Type B pancreatic cell (in vitro differentiated cells): ENCODE results near the gene MRTFB. TPM values are rescaled to one million over a fixed set of nuclear protein-coding genes. Genes with fewer than 3 reads are reported as not detected.
"Not testable (repeated sequence)": the region's sequence is repeated elsewhere in the genome, so short reads cannot be mapped to it uniquely, and the experiment has no call there.

Experiments used
- DNase-seq: peaks from one replicate; pipeline ENCODE4 v3.0.0; 2021; ENCODE audit warnings: mixed read lengths; ENCODE audit not compliant: unreplicated experiment; ENCODE audit errors: extremely low spot score
- H3K27ac Mint-ChIP-seq: 2 replicates; pipeline ENCODE4 v1.8.0; 2021; ENCODE audit warnings: mild to moderate bottlenecking, mixed read lengths
- H3K27me3 Mint-ChIP-seq: 2 replicates; pipeline ENCODE4 v1.8.0; 2021; ENCODE audit warnings: mixed read lengths
- H3K36me3 Mint-ChIP-seq: 2 replicates; pipeline ENCODE4 v1.8.0; 2021; ENCODE audit warnings: mixed read lengths
- H3K4me1 Mint-ChIP-seq: one replicate; pipeline ENCODE4 v1.8.0; 2021; ENCODE audit warnings: mixed read lengths; ENCODE audit not compliant: unreplicated experiment
- H3K4me3 Mint-ChIP-seq: 2 replicates; pipeline ENCODE4 v1.8.0; 2021; ENCODE audit warnings: mild to moderate bottlenecking, mixed read lengths
- H3K9me3 Mint-ChIP-seq: 2 replicates; pipeline ENCODE4 v1.8.0; 2021; ENCODE audit warnings: mixed read lengths
- CTCF ChIP-seq: fragments of 200-600 bp; sonication (generic); conservative IDR thresholded peaks from 2 replicates; pipeline ENCODE4 v1.5.0; 2021; ENCODE audit warnings: antibody characterized with exemption, mild to moderate bottlenecking
- total RNA-seq: library from RNA; stranded (reverse); gene quantifications from 2 replicates; pipeline ENCODE4 v1.2.1, GENCODE V29; 2021; ENCODE audit warnings: low replicate concordance

Gene MRTFB
- total RNA-seq, 1 donor from 2014 or later = 61.0 TPM

DNA sequence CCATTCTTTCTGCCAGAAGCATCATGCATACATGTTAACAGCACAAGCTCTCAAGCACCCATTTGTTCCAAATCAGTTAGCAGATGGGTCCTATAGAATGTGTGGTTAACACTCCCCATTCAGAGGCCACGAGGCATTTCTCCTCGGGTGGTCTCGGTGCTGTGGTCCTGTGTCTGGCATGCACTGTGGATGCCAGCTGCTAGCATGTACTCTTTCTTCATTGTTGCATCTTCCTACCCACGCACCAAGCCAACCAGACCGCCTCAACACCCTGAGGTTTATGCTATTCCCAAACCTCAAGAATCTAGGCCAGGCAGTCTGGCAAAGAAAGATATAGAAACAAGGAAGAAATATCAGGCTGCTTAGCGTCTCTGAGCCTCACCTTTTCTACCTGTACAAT is 27.8 kb upstream of the MRTFB start:
- Mint-ChIP-seq H3K9me3 (peaks cover 9% of the 10 kb centered on the region), H3K4me1 (peaks cover 12% of the 10 kb centered on the region), H3K4me3 (no peak overlapping the region), H3K27me3 (peaks cover 5% of the 10 kb centered on the region), H3K36me3 (no peaks in the 10 kb centered on the region), H3K27ac (no peak overlapping the region)
- no peak for TF ChIP-seq CTCF
- DNase-seq = no peak

DNA sequence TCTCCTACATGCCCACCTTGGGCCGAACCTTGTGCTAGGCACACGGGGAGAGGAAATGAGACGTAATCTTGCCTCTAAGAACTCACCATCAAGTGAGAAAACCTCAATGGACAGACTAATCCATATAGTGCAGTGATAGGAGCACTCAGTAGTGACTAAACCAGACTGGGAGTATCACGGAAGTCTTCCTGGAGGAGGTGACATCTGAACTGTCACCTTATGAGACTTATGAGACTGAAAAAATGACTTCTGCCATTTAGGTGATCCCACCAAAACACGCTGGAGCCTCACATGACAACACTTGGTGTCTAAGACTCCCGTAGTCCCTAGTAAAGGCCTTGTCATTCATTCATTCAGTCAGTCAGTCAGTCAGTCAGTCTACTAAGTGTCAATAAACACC is 27.3 kb upstream of the MRTFB start:
- TF ChIP-seq CTCF = no peak
- Mint-ChIP-seq H3K36me3 (no peaks in the 10 kb centered on the region), H3K27ac (no peak overlapping the region), H3K27me3 (peaks cover 5% of the 10 kb centered on the region), H3K4me3 (no peak overlapping the region), H3K9me3 (peaks cover 5% of the 10 kb centered on the region), H3K4me1 (peaks cover 12% of the 10 kb centered on the region)
- DNase-seq = no peak

- not testable (repeated sequence) for H3K27me3 Mint-ChIP-seq, H3K4me3 Mint-ChIP-seq, H3K9me3 Mint-ChIP-seq, H3K27ac Mint-ChIP-seq, DNase-seq, H3K36me3 Mint-ChIP-seq
- H3K4me1 Mint-ChIP-seq = peaks cover 12% of the 10 kb centered on the region
Observed at GRCh38 chr16:14047121-14047859, 23.8 kb upstream of the MRTFB start.

- no peak for DNase-seq
- peaks cover 2% of the 10 kb centered on the region for H3K27me3 Mint-ChIP-seq
- H3K9me3 Mint-ChIP-seq = peaks cover 1% of the 10 kb centered on the region
- no peak overlapping the region for H3K4me3 Mint-ChIP-seq
- no peaks in the 10 kb centered on the region for H3K36me3 Mint-ChIP-seq
- H3K27ac Mint-ChIP-seq = no peak overlapping the region
- H3K4me1 Mint-ChIP-seq = peaks cover 8% of the 10 kb centered on the region
- TF ChIP-seq CTCF = no peak
Observed at GRCh38 chr16:14050291-14051027, 20.7 kb upstream of the MRTFB start.

DNA sequence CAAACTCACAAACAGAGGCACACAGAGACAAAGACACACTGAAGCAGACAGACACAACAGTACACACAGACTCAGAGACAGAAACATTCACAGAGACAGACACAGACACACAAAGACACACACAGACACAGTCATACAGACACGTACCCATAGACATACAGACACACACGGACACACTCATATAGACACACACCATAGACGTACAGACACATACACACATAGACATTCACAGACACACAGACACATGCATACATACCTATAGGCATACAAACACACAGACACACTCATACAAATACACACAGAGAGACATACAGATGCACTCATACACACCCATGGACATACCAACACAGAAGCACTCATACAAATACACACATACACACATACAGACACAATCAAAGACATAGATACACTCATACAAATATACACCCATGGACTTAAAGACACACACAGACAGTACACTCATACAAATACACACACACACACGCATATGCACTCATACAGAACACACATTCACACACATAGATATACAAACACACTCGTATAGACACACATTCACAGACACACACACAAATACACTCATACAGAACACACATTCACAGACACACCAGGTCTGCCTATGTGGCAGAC is 19.9 kb upstream of the MRTFB start:
- no peak for TF ChIP-seq CTCF
- Mint-ChIP-seq H3K27ac (no peak overlapping the region), H3K9me3 (peaks cover 6% of the 10 kb centered on the region), H3K36me3 (no peaks in the 10 kb centered on the region), H3K4me3 (no peak overlapping the region), H3K4me1 (peaks cover 8% of the 10 kb centered on the region), H3K27me3 (peaks cover 6% of the 10 kb centered on the region)
- no peak for DNase-seq

DNA sequence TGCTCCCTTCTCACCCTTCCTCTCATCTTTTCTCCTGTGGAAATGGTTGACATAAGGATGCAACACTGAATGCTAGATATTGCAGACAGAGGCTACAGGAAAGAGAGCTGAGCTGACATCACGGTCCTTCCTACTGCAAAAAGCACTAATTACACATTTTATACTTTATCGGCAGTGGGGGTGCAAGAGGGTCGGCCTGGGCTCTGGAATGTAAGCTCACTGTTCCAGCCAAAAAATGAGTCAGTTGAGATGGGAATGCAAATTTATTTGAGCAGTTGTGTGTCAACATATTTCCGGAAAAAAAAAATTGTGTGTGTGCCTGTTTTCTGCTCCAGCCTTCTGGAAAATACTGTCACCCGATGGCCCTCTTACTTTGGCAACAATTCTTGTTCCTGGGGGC is 14.1 kb upstream of the MRTFB start:
- H3K27ac Mint-ChIP-seq = no peak overlapping the region
- H3K4me3 Mint-ChIP-seq = no peak overlapping the region
- DNase-seq = no peak
- H3K36me3 Mint-ChIP-seq = no peaks in the 10 kb centered on the region
- H3K27me3 Mint-ChIP-seq = peaks cover 6% of the 10 kb centered on the region
- peaks cover 22% of the 10 kb centered on the region for H3K9me3 Mint-ChIP-seq
- no peak for TF ChIP-seq CTCF
- H3K4me1 Mint-ChIP-seq = peaks cover 5% of the 10 kb centered on the region
